HFFc6 (cell line): Measurements from ENCODE around the gene MT1F. TPM values are rescaled to one million over a fixed set of nuclear protein-coding genes. Genes with fewer than 3 reads are reported as not detected.
A peak's percentile ranks its signal among the peaks of the same experiment; 100 is the strongest.
"Not testable (repeated sequence)": the region's sequence is repeated elsewhere in the genome, so short reads cannot be mapped to it uniquely, and the experiment has no call there.

Source experiments
- DNase-seq: peaks from one replicate; pipeline ENCODE4 v3.0.0-alpha.2; 2018
- H3K27ac Mint-ChIP-seq: 2 replicates; pipeline ENCODE4 v1.8.0; 2020; ENCODE audit warnings: mild to moderate bottlenecking, mixed read lengths
- H3K27me3 Mint-ChIP-seq: 2 replicates; pipeline ENCODE4 v1.8.0; 2021; ENCODE audit warnings: mild to moderate bottlenecking, moderate library complexity, mixed read lengths; ENCODE audit not compliant: insufficient read depth
- H3K36me3 Mint-ChIP-seq: 2 replicates; pipeline ENCODE4 v1.8.0; 2021; ENCODE audit warnings: low read depth, mixed read lengths
- H3K4me1 Mint-ChIP-seq: 2 replicates; pipeline ENCODE4 v1.8.0; 2020; ENCODE audit warnings: low read depth, mixed read lengths
- H3K4me3 Mint-ChIP-seq: 2 replicates; pipeline ENCODE4 v1.8.0; 2020; ENCODE audit warnings: mild to moderate bottlenecking, moderate library complexity, mixed read lengths
- H3K9me3 Mint-ChIP-seq: 2 replicates; pipeline ENCODE4 v1.8.0; 2020; ENCODE audit warnings: mild to moderate bottlenecking, mixed read lengths
- CTCF ChIP-seq: fragments of 200-600 bp; sonication (generic); IDR thresholded peaks from 2 replicates; pipeline ENCODE4 v1.5.0; 2021; ENCODE audit warnings: antibody characterized with exemption, mild to moderate bottlenecking
- total RNA-seq, 6 experiments: library from RNA; stranded (reverse); fragmentation: NEBNext Ultra II Directional; extraction: Animal tissue kit (Norgen Biotek cat#: 25700); gene quantifications; 2 replicates in 1 of 6; 3 replicates in 5 of 6; pipeline ENCODE4 v1.2.3, GENCODE V29; 2021

Gene MT1F
- total RNA-seq, 6 experiments from 2014 or later: not detected

- Mint-ChIP-seq H3K9me3 (no peaks in the 10 kb centered on the region), H3K27ac (no peak overlapping the region), H3K27me3 (peaks cover 69% of the 10 kb centered on the region), H3K4me1 (peaks cover 15% of the 10 kb centered on the region), H3K4me3 (peak overlapping the region; percentile 42), H3K36me3 (0 out of 2 replicates have a peak, but pooled peaks cover 3% of the 10 kb centered on the region)
- no peak for TF ChIP-seq CTCF
- DNase-seq: no peak
Observed at GRCh38 chr16:56662357-56663354, 4.9 kb downstream of the MT1F start.

- Mint-ChIP-seq H3K27me3 (peaks cover 71% of the 10 kb centered on the region), H3K27ac (no peak overlapping the region), H3K36me3 (no peaks in the 10 kb centered on the region; the same call in 1 of the 2 replicates), H3K9me3 (no peaks in the 10 kb centered on the region), H3K4me1 (peaks cover 7% of the 10 kb centered on the region), H3K4me3 (no peak overlapping the region)
- no peak for TF ChIP-seq CTCF
- no peak for DNase-seq
Observed at GRCh38 chr16:56664506-56664905, 6.7 kb downstream of the MT1F start.

GRCh38 chr16:56665286-56666261 is 7.8 kb downstream of the MT1F start:
- H3K4me3 Mint-ChIP-seq, DNase-seq, H3K27ac Mint-ChIP-seq, H3K36me3 Mint-ChIP-seq, H3K9me3 Mint-ChIP-seq: not testable (repeated sequence)
- peaks cover 78% of the 10 kb centered on the region for H3K27me3 Mint-ChIP-seq
- peaks cover 11% of the 10 kb centered on the region for H3K4me1 Mint-ChIP-seq

- no peak for TF ChIP-seq CTCF
- H3K4me3 Mint-ChIP-seq: peak within 1 kb of the TSS; percentile 34; the same call in 1 of the 2 replicates
- peaks cover 70% of the 10 kb centered on the region for H3K27me3 Mint-ChIP-seq
Observed at GRCh38 chr16:56667581-56668571, 10.1 kb downstream of the MT1F start, which contains the start of gene MT1G. Gene MT1G, minus strand, starts transcription at chr16:56668065. Its CDS starts 72 bp downstream, at chr16:56667993.

More at GRCh38 chr16:56667581-56668571, 10.1 kb downstream of the MT1F start, which contains the start of gene MT1G:
- Mint-ChIP-seq H3K36me3 (no peaks in the 10 kb centered on the region; the same call in 1 of the 2 replicates), H3K4me1 (0 out of 2 replicates have a peak, but pooled peaks cover 4% of the 10 kb centered on the region), H3K9me3 (no peaks in the 10 kb centered on the region), H3K27ac (no peak within 1 kb of the TSS)
- DNase-seq: no peak
